Tibial nerve (tissue), 4 donors: ENCODE data around the gene CMSS1.

ENCODE experiments used
- CTCF ChIP-seq, 5 experiments: fragments of 200-600 bp in 3 of 5; fragments of 450-650 bp in 2 of 5; sonication (generic) in 3 of 5; IDR thresholded peaks; one replicate each; pipeline ENCODE4 v1.5.1; 2016 to 2019; ENCODE audit warnings: antibody characterized with exemption in 5 of 5, mild to moderate bottlenecking in 3 of 5, moderate library complexity in 2 of 5
- EP300 ChIP-seq, 2 donors: sonication (generic); formaldehyde crosslinking; IDR thresholded peaks; one replicate each; pipeline ENCODE4 v1.6.1; 2017; ENCODE audit warnings: antibody characterized with exemption in 2 of 2, mild to moderate bottlenecking in 1 of 2
- POLR2A ChIP-seq, 2 donors: fragments of 450-650 bp; IDR thresholded peaks; one replicate each; pipeline ENCODE4 v1.6.1; 2017; ENCODE audit warnings: antibody characterized with exemption in 2 of 2, mild to moderate bottlenecking in 2 of 2, moderate library complexity in 2 of 2

GRCh38 chr3:100110162-100110561 lies 292.5 kb downstream of the CMSS1 start:
- no peak for TF ChIP-seq CTCF (IDR thresholded peaks at IDR 0.05)
- TF ChIP-seq POLR2A (IDR thresholded peaks at IDR 0.05): no peak
- TF ChIP-seq EP300 (IDR thresholded peaks at IDR 0.05): no peak
